Right hindlimb (tissue), 1 donor: ENCODE data around the gene ARPC2.
"Not testable (repeated sequence)": the region's sequence is repeated elsewhere in the genome, so short reads cannot be mapped to it uniquely, and the experiment has no call there.

ENCODE experiments used
- DNase-seq: peaks from one replicate; pipeline ENCODE4 v3.0.0-alpha.2; 2018

Gene ARPC2

DNA sequence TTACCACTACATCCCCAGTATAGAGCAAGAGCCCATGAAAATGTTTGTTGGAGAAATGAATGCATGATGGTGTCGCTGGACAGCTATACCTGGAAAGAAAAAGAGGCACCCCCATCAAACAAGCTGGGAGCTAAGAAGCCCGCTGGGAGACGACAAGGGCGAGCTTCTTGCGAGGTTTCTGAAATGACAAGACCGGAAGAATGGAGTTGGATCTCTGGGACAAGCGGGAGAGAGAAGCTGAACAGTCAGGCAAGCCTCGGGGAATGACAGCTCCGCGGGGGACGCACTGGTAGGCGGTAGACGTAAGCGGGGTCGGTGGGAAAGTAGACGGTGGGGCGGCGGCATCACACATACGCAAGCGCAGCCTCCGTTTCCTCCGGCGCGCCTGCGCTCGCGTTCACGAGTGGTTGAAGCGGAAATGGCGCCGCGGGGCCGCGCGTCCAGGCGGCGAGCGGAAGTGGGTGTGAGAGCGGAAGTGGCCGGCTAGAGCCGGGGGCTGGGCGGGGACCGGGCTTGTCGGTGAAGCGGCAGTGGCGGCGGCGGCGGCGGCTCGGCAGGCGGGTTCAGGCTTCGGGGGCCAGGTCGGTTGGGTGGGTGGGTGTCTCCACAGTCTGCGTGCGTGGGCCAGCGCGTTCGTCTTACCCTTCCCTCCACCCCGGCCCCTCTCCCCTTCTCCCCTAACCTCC is at the start of gene ARPC2:
Gene ARPC2 (plus strand): TSS at position 516 of the 686 bp plus-strand sequence. CDS start 282 bp downstream, outside the sequence.
- DNase-seq = peak; percentile 97

GRCh38 chr2:218168016-218168415 is 49.0 kb upstream of the ARPC2 start:
- no peak for DNase-seq

GRCh38 chr2:218168635-218169462 is 48.1 kb upstream of the ARPC2 start:
- DNase-seq = peak; percentile 62

DNA sequence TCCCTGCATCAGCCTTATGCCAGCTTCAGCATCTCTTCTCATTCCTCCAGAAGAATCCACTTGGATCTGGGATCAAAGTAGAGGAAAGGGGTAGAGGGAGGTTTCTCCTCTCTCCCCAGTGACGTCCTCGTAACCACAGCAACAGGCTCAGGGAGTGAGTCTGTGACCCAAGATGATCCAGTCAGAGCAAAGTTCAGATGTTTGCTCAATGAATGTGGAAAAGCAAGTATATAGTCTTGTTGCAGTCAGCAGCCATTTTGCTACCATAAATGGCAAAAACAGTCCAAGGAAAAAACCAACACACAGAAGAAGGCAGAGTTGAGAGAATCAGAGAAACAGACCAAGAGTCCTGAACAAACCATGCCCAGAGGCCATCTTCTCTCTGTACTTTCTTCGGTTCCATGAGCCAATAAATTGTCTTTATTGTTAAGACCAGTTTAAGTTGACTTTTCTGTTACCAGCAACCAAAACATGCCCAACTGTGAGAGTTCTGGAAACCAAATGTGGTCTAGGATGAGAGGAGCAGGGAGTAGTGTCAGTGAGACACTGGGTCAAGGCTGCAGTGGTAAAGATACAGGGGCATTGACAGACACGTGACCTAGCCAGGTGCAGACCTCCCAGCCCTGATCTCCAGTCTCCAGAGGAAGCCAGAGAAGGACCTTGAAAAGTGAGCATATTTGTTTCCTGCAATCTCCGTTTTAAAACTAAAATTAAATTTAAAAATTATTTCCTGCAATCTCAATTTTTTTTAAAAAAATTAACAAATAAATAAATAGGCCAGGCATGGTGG is 47.0 kb upstream of the ARPC2 start:
- no peak for DNase-seq

DNA sequence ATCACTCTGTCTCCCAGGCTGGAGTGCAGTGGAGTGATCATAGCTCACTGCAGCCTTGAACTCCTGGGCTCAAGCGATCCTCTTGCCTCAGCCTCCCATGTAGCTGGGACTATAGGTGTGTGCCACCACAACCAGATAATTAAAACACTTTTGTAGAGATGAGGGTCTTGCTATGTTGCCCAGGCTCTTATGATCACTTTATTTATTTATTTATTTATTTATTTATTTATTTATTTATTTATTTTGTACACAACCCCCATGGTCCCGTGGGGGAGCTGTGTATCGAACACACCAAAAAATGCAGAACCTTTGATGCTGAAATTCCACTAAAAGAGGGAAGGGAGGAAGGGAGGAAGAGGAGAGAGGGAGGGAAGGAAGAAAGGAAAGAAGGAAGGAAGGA is 45.2 kb upstream of the ARPC2 start:
- not testable (repeated sequence) for DNase-seq

DNA sequence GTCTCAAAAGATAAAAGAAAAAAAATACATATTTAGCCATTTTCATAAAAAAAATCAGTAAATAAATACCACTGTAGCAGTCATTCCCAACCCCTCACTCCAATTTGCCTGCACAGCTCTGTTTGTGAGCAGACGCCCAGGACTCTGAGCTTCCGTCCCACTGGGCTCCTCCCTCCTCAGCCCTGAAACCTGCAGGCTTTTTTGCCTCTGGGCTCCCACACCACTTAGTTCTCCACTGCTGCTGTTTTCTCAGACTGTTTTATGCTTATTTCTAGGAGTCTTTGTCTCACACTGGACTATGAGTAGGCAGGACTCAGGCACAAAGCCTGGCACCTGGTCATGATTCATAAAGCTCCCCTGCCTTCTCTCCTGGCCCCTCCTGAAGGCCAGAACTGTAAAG is 44.1 kb upstream of the ARPC2 start:
- no peak for DNase-seq

- no peak for DNase-seq
These were observed 37.2 kb upstream of the ARPC2 start for GRCh38 chr2:218179782-218180181.

DNA sequence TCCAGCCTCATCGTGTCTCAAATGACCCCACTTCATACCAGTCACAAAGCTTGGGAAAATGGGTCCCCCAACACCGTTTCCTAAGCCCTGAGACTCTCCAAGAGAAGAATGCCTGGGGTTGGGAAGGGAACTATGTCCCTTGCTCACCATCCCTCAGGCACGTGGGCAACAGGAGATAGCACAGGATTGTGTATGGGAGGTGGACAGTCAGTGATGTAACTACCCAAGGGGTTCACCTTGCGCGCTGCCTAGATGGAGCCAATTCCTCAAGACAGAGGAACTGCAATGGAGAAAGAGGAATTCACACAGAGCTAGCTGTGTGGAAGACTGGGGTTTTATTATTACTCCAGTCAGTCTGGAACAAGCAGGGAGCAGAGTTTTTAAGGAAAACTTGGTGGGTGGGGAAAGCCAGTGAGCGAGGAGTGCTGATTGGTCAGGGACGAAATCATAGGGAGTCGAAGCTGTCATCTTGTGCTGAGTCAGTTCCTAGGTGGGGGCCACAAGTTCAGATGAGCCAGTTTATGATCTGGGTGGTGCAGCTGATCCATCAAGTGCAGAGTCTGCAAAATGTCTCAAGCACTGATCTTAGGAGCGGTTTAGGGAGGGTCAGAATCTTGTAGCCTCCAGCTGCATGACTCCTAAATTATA is 36.4 kb upstream of the ARPC2 start:
- DNase-seq = no peak

GRCh38 chr2:218184331-218184730 is 32.7 kb upstream of the ARPC2 start:
- DNase-seq = no peak

GRCh38 chr2:218186355-218186766 is 30.6 kb upstream of the ARPC2 start:
- peak; percentile 58 for DNase-seq

DNA sequence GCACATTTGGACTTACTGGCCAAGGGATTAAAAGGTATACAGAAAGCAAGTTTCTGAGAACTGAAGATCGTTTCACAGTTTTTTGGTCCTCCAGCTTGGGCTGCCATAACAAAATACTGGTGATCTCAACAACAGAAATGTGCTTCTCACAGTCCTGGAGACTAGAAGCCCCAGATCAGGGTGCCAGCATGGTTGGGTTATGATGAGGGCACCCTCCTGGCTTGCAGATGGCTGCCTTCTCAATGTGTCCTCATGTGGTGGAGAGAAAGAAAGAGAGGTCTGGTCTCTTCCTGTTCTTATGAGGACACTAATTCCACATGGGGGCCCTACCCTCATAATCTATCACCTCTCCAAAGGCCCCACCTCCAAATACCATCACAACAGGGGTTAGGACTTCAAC is 30.1 kb upstream of the ARPC2 start:
- DNase-seq = no peak

DNA sequence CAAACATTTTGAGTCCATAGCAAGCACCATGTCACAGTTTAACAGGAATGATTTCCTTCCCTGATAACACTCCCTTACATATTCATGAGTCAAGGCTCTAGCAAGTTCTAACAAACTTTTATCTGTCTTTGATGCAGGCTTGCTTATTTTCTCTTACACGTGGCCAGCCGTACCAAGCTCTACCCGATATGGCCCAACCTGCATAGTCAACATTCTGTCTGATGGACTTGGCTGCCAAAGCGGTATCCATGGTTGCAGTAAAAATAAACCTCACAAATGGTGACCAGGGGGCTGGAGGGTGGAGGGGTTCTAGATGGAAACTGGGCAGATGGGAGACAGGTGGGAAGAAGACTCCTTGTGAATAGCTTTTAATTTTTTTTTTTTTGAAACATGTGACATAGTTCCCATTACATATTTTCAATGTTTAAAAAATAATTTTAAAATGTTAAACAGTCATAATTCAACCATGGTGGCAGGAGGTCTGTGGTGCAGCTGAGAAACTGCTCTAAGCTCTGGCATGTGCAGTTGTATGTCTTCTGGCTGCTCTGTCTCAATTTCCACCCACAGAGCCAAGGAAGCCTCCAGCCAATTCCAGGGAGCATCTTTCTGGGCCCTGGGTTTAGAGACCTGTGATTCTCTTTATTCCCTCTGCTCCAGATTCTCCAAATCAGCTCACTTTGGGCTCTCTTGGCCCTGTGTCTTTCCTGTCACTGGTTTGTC is 29.5 kb upstream of the ARPC2 start:
- DNase-seq = peak; percentile 84

DNA sequence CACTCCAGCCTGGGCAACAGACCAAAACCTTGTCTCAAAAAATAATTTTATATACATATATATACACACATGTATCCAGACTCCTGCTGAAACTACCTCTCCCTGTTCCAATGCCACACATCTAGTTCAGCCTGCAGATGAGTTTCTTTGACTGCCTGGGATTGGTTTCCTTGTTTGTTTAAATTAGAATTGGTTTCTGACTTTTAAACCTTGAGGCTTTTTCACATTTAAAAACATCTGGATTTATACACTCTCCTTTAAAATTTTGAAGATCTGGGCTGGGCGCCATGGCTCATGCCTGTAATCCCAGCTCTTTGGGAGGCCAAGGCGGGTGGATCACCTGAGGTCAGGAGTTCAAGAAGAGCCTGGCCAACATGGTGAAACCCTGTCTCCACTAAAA is 28.5 kb upstream of the ARPC2 start:
- peak; percentile 50 for DNase-seq

DNA sequence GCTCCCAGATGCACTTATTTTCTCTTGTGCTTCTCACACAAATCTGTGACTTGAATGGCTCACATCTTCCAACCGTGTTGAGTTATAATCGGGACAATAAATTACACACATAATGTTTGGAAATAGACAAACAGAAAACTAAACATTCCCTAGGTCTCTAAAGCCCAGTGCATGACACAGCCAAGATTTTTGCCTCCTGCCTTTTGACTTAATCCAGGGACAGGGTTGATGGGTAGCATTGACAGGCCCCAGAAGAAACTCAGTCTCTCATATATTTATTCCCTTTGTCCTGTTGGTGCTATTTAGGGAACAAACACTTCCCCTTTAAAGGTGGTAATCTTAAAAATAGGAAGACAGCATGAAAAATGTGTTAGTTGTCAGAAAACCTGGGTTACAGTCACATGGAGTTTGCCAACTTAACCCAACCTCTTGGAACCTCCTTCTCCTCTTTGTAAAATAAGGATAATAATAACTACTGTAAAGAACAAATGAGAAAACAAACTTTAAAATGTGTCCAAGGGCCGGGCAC is 24.0 kb upstream of the ARPC2 start:
- no peak for DNase-seq

DNA sequence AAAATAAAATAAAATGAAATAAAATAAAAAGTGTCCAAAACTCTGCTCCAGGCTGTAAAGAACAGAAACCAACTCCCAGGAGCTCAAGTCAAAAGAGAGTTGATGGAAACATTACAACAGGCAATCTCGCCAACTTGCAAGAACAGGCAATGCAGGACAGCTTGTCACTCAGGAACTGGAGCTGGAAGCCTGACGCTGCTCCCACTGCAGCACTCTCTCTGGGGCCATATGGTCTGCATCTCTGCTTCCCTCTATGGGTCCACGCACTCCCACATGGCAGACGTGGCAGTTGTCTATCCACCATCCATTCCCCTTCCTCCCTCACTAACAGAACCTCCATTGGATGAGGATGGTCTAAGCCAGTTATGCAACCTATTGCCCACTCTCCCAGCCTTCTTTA is 23.3 kb upstream of the ARPC2 start:
- DNase-seq = no peak

- DNase-seq = no peak
These were observed 22.1 kb upstream of the ARPC2 start for GRCh38 chr2:218194880-218195279.

DNA sequence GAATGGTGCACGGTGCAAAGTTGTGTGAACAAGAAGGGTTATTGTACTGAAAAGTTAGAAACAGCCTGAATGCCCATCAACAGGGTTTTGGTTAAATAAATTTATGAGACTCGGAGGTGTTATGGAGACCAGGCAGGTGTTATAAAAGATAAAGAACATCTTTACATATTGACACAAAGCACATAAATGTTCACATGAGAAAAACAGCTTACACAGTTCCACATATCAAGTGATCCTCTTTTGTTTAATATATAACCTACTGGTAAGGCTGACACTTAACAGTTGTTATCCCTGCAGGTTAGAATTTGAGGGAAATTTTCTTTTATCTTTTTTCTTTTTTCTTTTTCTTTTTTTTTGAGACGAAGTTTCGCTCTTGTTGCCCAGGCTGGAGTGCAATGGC is 20.0 kb upstream of the ARPC2 start:
- DNase-seq = no peak

DNA sequence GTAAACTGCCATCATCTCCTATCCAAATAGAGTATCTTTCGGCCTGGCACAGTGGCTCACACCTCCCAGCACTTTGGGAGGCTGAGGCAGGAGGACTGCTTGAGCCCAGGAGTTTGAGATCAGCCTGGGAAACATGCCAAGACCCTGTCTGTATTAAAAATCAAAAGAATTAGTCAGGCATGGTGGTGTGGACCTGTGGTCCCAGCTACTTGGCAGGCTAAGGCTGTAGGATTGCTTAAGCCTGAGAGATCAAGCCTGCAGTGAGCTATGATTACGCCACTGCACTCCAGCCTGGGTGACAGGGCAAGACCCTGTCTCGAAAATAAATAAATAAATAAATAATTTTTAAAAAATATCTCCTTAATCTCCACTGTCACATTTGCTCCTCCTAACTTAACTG is 14.7 kb upstream of the ARPC2 start:
- DNase-seq = no peak

- no peak for DNase-seq
These were observed 7.9 kb upstream of the ARPC2 start for GRCh38 chr2:218209078-218209477.

GRCh38 chr2:218214116-218214515 is 2.9 kb upstream of the ARPC2 start:
- no peak for DNase-seq

DNA sequence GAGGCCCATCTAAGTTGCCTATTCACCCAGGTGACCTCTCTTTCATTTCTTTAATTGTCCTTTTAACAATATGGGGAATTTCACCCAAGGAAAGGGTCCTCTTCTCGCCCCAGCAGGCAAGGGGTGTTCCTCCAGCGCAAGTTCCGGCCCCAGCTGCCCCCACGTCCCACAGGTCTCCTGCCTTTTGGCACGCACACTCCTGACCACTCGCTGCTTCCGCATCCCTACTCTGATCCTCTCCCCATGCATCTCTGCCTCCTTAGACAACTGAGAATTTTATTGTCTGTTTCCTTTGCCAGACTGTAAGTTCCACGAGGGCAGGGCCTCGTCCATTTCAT is 684 bp upstream of the ARPC2 start:
- peak; percentile 37 for DNase-seq
